ENCODE results near the gene RAD54L2. TPM values are rescaled to one million over a fixed set of nuclear protein-coding genes. Genes with fewer than 3 reads are reported as not detected.
"Not testable (repeated sequence)": the region's sequence is repeated elsewhere in the genome, so short reads cannot be mapped to it uniquely, and the experiment has no call there.

The RAD54L2 gene
- total RNA-seq, 1 experiment from 2014 or later = 18.9 TPM

- BruUV-seq (replicated peaks) = no TSS peak
- intact Hi-C loops (cut with micrococcal nuclease; ENCODE audit: unreplicated experiment) = no loop called here
- Histone ChIP-seq H3K36me3 (ENCODE audit: control insufficient read depth, insufficient read depth, low read length) (no peaks in the 10 kb centered on the region), H3K4me1 (ENCODE audit: control insufficient read depth, insufficient read depth, low read length) (no peaks in the 10 kb centered on the region), H3K27ac (ENCODE audit: low read length) (no peak overlapping the region), H3K4me3 (ENCODE audit: low read depth in 2 of 2, low read length in 2 of 2) (no peak overlapping the region), H3K27me3 (ENCODE audit: control insufficient read depth, insufficient read depth, low read length) (no peaks in the 10 kb centered on the region), H3K9me3 (ENCODE audit: control insufficient read depth, insufficient read depth, low read depth, low read length) (no peaks in the 10 kb centered on the region)
- in situ Hi-C loops (cut with HindIII; ENCODE audit: low pct_unique_long_range_greater_than_20kb, low sequenced_read_pairs) = no loop called here
- TF ChIP-seq TCF7L2 (IDR thresholded peaks at IDR 0.05; ENCODE audit: low read depth, low read length) = no peak
- TF ChIP-seq SIN3A (IDR thresholded peaks at IDR 0.05; ENCODE audit: borderline replicate concordance, insufficient read depth, low read depth, low read length) = no peak
- TF ChIP-seq CTCF (IDR thresholded peaks at IDR 0.05) = no peak
- TF ChIP-seq POLR2AphosphoS5 (IDR thresholded peaks at IDR 0.05; ENCODE audit: low read depth, low read length) = no peak
- TF ChIP-seq REST (IDR thresholded peaks at IDR 0.05; ENCODE audit: insufficient read depth in 1 of 2, low read depth in 2 of 2, low read length in 1 of 2) = no peak
- DNase-seq (ENCODE audit: low read depth, low spot score) (no peak), ATAC-seq (no peak)
- ChIA-PET POLR2A (no interaction called here), CTCF (interaction anchor here (0.7 kb wide), 1 partner anchor 55 kb away, joined by 4 read pairs; no protein-coding TSS in a partner anchor)
Observed at GRCh38 chr3:51559961-51560360, 21.4 kb downstream of the RAD54L2 start.

GRCh38 chr3:51562403-51562802 is 23.9 kb downstream of the RAD54L2 start:
- ATAC-seq; CTCF ChIA-PET; in situ Hi-C loops (cut with HindIII; ENCODE audit: low pct_unique_long_range_greater_than_20kb, low sequenced_read_pairs); POLR2A ChIA-PET; H3K4me3 ChIP-seq (ENCODE audit: low read depth in 2 of 2, low read length in 2 of 2); BruUV-seq (replicated peaks); H3K4me1 ChIP-seq (ENCODE audit: control insufficient read depth, insufficient read depth, low read length); H3K27me3 ChIP-seq (ENCODE audit: control insufficient read depth, insufficient read depth, low read length); DNase-seq (ENCODE audit: low read depth, low spot score); H3K9me3 ChIP-seq (ENCODE audit: control insufficient read depth, insufficient read depth, low read depth, low read length); H3K36me3 ChIP-seq (ENCODE audit: control insufficient read depth, insufficient read depth, low read length); intact Hi-C loops (cut with micrococcal nuclease; ENCODE audit: unreplicated experiment); H3K27ac ChIP-seq (ENCODE audit: low read length): not testable (repeated sequence)

GRCh38 chr3:51568036-51568435 is 29.5 kb downstream of the RAD54L2 start:
- BruUV-seq (replicated peaks) = no TSS peak
- CTCF ChIA-PET = no interaction called here
- Histone ChIP-seq H3K36me3 (ENCODE audit: control insufficient read depth, insufficient read depth, low read length) (no peaks in the 10 kb centered on the region), H3K9me3 (ENCODE audit: control insufficient read depth, insufficient read depth, low read depth, low read length) (no peaks in the 10 kb centered on the region), H3K27ac (ENCODE audit: low read length) (no peak overlapping the region), H3K4me1 (ENCODE audit: control insufficient read depth, insufficient read depth, low read length) (no peaks in the 10 kb centered on the region; the same call in 1 of the 2 replicates), H3K4me3 (ENCODE audit: low read depth in 2 of 2, low read length in 2 of 2) (no peak overlapping the region), H3K27me3 (ENCODE audit: control insufficient read depth, insufficient read depth, low read length) (no peaks in the 10 kb centered on the region)
- in situ Hi-C loops (cut with HindIII; ENCODE audit: low pct_unique_long_range_greater_than_20kb, low sequenced_read_pairs) (no loop called here), intact Hi-C loops (cut with micrococcal nuclease; ENCODE audit: unreplicated experiment) (no loop called here)
- no peak for ATAC-seq
- no peak for TF ChIP-seq CTCF (IDR thresholded peaks at IDR 0.05)
- DNase-seq (ENCODE audit: low read depth, low spot score) = no peak
- POLR2A ChIA-PET = interaction anchor here (0.7 kb wide), 1 partner anchor 63 kb away, joined by 7 read pairs; no protein-coding TSS in a partner anchor

Measured in Panc1 (cell line).